GM23338 (cell line): ENCODE data around the gene DENND5B. TPM values are rescaled to one million over a fixed set of nuclear protein-coding genes. Genes with fewer than 3 reads are reported as not detected.

Source experiments
- ATAC-seq: fragments of 200-7000 bp; cut with Tn5 transposase; 3 replicates; pipeline ENCODE4 v1.9.1; 2020
- DNase-seq: peaks from one replicate; pipeline ENCODE4 v3.0.0-alpha.2; 2015; ENCODE audit warnings: low spot score
- H2AFZ ChIP-seq: fragments of 200-600 bp; sonication (generic); 2 replicates; pipeline ENCODE4 v1.8.0; 2016; ENCODE audit warnings: antibody characterized with exemption, mild to moderate bottlenecking, moderate library complexity
- H3F3A ChIP-seq: fragments of 200-600 bp; sonication (generic); replicated peaks from 2 replicates; pipeline ENCODE4 v1.8.0; 2017; ENCODE audit warnings: antibody characterized with exemption, mixed run types, low read depth
- H3K27ac ChIP-seq: fragments of 200-600 bp; sonication (generic); 2 replicates; pipeline ENCODE4 v1.6.1; 2016; ENCODE audit warnings: low read depth
- H3K27me3 ChIP-seq: fragments of 200-600 bp; sonication (generic); 2 replicates; pipeline ENCODE4 v1.8.0; 2016; ENCODE audit warnings: mild to moderate bottlenecking, mixed run types, moderate library complexity; ENCODE audit not compliant: insufficient read depth
- H3K36me3 ChIP-seq: fragments of 200-600 bp; sonication (generic); 2 replicates; pipeline ENCODE4 v1.8.0; 2016; ENCODE audit warnings: mild to moderate bottlenecking; ENCODE audit not compliant: insufficient read depth
- H3K4me1 ChIP-seq: fragments of 200-600 bp; sonication (generic); 2 replicates; pipeline ENCODE4 v1.8.0; 2016; ENCODE audit warnings: mild to moderate bottlenecking, moderate library complexity; ENCODE audit not compliant: insufficient read depth
- H3K4me2 ChIP-seq: fragments of 200-600 bp; sonication (generic); 2 replicates; pipeline ENCODE4 v1.7.1; 2017; ENCODE audit warnings: mixed run types
- H3K4me3 ChIP-seq: fragments of 200-600 bp; sonication (generic); 2 replicates; pipeline ENCODE4 v1.6.1; 2016; ENCODE audit warnings: mixed run types
- H3K79me2 ChIP-seq: fragments of 200-600 bp; sonication (generic); replicated peaks from 2 replicates; pipeline ENCODE4 v1.8.0; 2017; ENCODE audit warnings: mild to moderate bottlenecking; ENCODE audit not compliant: insufficient read depth
- H3K9me2 ChIP-seq: fragments of 200-600 bp; sonication (generic); 2 replicates; pipeline ENCODE4 v1.8.0; 2017; ENCODE audit not compliant: insufficient read depth
- H4K20me1 ChIP-seq: fragments of 200-600 bp; sonication (generic); replicated peaks from 2 replicates; pipeline ENCODE4 v1.8.0; 2017; ENCODE audit warnings: mild to moderate bottlenecking; ENCODE audit not compliant: insufficient read depth
- H3K27ac Mint-ChIP-seq: 2 replicates; pipeline ENCODE4 v1.8.0; 2020; ENCODE audit warnings: inconsistent platforms, mild to moderate bottlenecking, moderate library complexity, mixed read lengths
- H3K27me3 Mint-ChIP-seq: 3 replicates; pipeline ENCODE4 v1.8.0; 2022; ENCODE audit warnings: low read depth, mild to moderate bottlenecking, moderate library complexity, mixed read lengths, inconsistent platforms; ENCODE audit not compliant: insufficient read depth, poor library complexity
- H3K36me3 Mint-ChIP-seq: 3 replicates; pipeline ENCODE4 v1.8.0; 2021; ENCODE audit warnings: low read depth, mild to moderate bottlenecking, inconsistent platforms, moderate library complexity, mixed read lengths
- H3K4me1 Mint-ChIP-seq: 3 replicates; pipeline ENCODE4 v1.8.0; 2020; ENCODE audit warnings: mild to moderate bottlenecking, inconsistent platforms, mixed read lengths
- H3K4me3 Mint-ChIP-seq: 3 replicates; pipeline ENCODE4 v1.8.0; 2021; ENCODE audit warnings: moderate library complexity, mild to moderate bottlenecking, inconsistent platforms, mixed read lengths
- H3K9me3 Mint-ChIP-seq: 3 replicates; pipeline ENCODE4 v1.8.0; 2020; ENCODE audit warnings: moderate library complexity, mild to moderate bottlenecking, inconsistent platforms, mixed read lengths
- CREB1 ChIP-seq: fragments of 250-450 bp; sonication (Bioruptor Pico); IDR thresholded peaks from 2 replicates; pipeline ENCODE4 v1.5.0; 2020; ENCODE audit warnings: low read depth, mild to moderate bottlenecking, moderate library complexity
- CTCF ChIP-seq, 2 experiments: fragments of 200-600 bp in 1 of 2; sonication (generic) in 1 of 2; conservative IDR thresholded peaks; 2 replicates each; pipeline versions ENCODE4 v1.5.1 to v1.6.1; 2016 to 2017; ENCODE audit warnings: antibody characterized with exemption in 2 of 2, low read depth in 2 of 2, mild to moderate bottlenecking in 2 of 2, moderate library complexity in 1 of 2
- ETS1 ChIP-seq: IDR thresholded peaks from 2 replicates; pipeline ENCODE4 v1.6.1; 2016; ENCODE audit warnings: antibody characterized with exemption
- EZH2 ChIP-seq: fragments of 200-600 bp; sonication (generic); IDR thresholded peaks from one replicate; pipeline ENCODE4 v1.8.0; 2017; ENCODE audit warnings: antibody characterized with exemption, mild to moderate bottlenecking, low read depth; ENCODE audit not compliant: unreplicated experiment
- EZH2phosphoT487 ChIP-seq: fragments of 200-600 bp; sonication (generic); IDR thresholded peaks from one replicate; pipeline ENCODE4 v1.8.1; 2018; ENCODE audit warnings: antibody characterized with exemption; ENCODE audit not compliant: unreplicated experiment
- JUNB ChIP-seq: IDR thresholded peaks from one replicate; pipeline ENCODE4 v1.6.1; 2016; ENCODE audit warnings: antibody characterized with exemption; ENCODE audit not compliant: unreplicated experiment
- NANOG ChIP-seq: IDR thresholded peaks from 2 replicates; pipeline ENCODE4 v1.6.1; 2016; ENCODE audit warnings: antibody characterized with exemption, borderline replicate concordance
- POLR2AphosphoS5 ChIP-seq: IDR thresholded peaks from 2 replicates; pipeline ENCODE4 v1.6.1; 2016; ENCODE audit warnings: antibody characterized with exemption, low read depth
- REST ChIP-seq: IDR thresholded peaks from one replicate; pipeline ENCODE4 v1.6.1; 2018; ENCODE audit warnings: antibody characterized with exemption; ENCODE audit not compliant: unreplicated experiment
- STAT1 ChIP-seq: IDR thresholded peaks from one replicate; pipeline ENCODE4 v1.6.1; 2016; ENCODE audit warnings: antibody characterized with exemption; ENCODE audit not compliant: unreplicated experiment
- ZNF114 ChIP-seq: fragments of 250-450 bp; sonication (Bioruptor Pico); IDR thresholded peaks from 2 replicates; pipeline ENCODE4 v1.5.0; 2020; ENCODE audit warnings: mild to moderate bottlenecking, moderate library complexity
- ZNF331 ChIP-seq: fragments of 250-450 bp; sonication (Bioruptor Pico); IDR thresholded peaks from 2 replicates; pipeline ENCODE4 v1.5.0; 2020; ENCODE audit warnings: low read depth, mild to moderate bottlenecking, moderate library complexity
- ZNF462 ChIP-seq: fragments of 250-450 bp; sonication (Bioruptor Pico); IDR thresholded peaks from 2 replicates; pipeline ENCODE4 v1.5.0; 2020; ENCODE audit warnings: mild to moderate bottlenecking, moderate library complexity
- polyA plus RNA-seq: library from polyadenylated mRNA; unstranded; fragments of >200 nt; fragmentation: Nextera tagmentation; extraction: Ambion mirVana; gene quantifications from 2 replicates; pipeline ENCODE4 v1.2.1, GENCODE V29; 2016
- total RNA-seq: library from RNA; depleted of rRNA; stranded (reverse); fragments of >200 nt; shearing (Covaris generic); gene quantifications from 2 replicates; pipeline ENCODE4 v1.2.3, GENCODE V29; 2014

DENND5B gene
- total and polyA plus RNA-seq, 2 experiments from 2014 or later: 6.5 to 17.2 TPM

GRCh38 chr12:31342286-31342685 lies 248.7 kb downstream of the DENND5B start:
- Histone ChIP-seq H3K4me2 (no peak overlapping the region), H3K4me1 (peaks cover 37% of the 10 kb centered on the region), H3K27ac (peak overlapping the region; percentile 69; the same call in 1 of the 2 replicates), H3K79me2 (no peaks in the 10 kb centered on the region), H2AFZ (peak overlapping the region; percentile 3; the same call in 1 of the 2 replicates), H3K27me3 (no peaks in the 10 kb centered on the region), H4K20me1 (no peaks in the 10 kb centered on the region), H3K4me3 (no peak overlapping the region), H3F3A (peaks cover 4% of the 10 kb centered on the region; the same call in 1 of the 2 replicates), H3K9me2 (no peaks in the 10 kb centered on the region), H3K36me3 (no peaks in the 10 kb centered on the region)
- ATAC-seq (no peak), DNase-seq (no peak)
- Mint-ChIP-seq H3K4me1 (peaks cover 31% of the 10 kb centered on the region), H3K27me3 (peaks cover 6% of the 10 kb centered on the region), H3K9me3 (no peaks in the 10 kb centered on the region; the same call in 2 of the 3 replicates), H3K4me3 (no peak overlapping the region), H3K36me3 (no peaks in the 10 kb centered on the region; the same call in 2 of the 3 replicates), H3K27ac (no peak overlapping the region)
- TF ChIP-seq ZNF331 (no peak), ETS1 (no peak), ZNF114 (CRISPR knock-in tag) (no peak), JUNB (no peak), REST (no peak), EZH2phosphoT487 (no peak), POLR2AphosphoS5 (no peak), EZH2 (no peak), CTCF (conservative IDR thresholded peaks at IDR 0.05; ENCODE audit: low read depth in 2 of 2) (no peak), ZNF462 (no peak), CREB1 (no peak), NANOG (no peak), STAT1 (no peak)
